Left lobe of liver (tissue), 1 donor: ENCODE data around the gene ITPK1. TPM values are rescaled to one million over a fixed set of nuclear protein-coding genes. Genes with fewer than 3 reads are reported as not detected.

Source experiments
- total RNA-seq: library from RNA; stranded (reverse); gene quantifications from one replicate; pipeline ENCODE4 v1.2.1, GENCODE V29; 2021
- donor health status: DM: no; HTN: yes; CAD: no.

Gene ITPK1
- total RNA-seq, 1 donor from 2014 or later = 61.3 TPM

Other genes with a start within 250 kb of the ITPK1 start
- 0.20 TPM for gene CHGA, start 192.8 kb downstream of the ITPK1 start, total RNA-seq
- gene MOAP1, start 69.0 kb upstream of the ITPK1 start, total RNA-seq = 10.4 TPM
- 8.1 TPM for gene LYSET, start 69.4 kb upstream of the ITPK1 start, total RNA-seq
- gene GON7, start 91.1 kb upstream of the ITPK1 start, total RNA-seq = 5.0 TPM
- gene UBR7, start 91.3 kb upstream of the ITPK1 start, total RNA-seq = 8.8 TPM
- 11.0 TPM for gene BTBD7, start 217.1 kb upstream of the ITPK1 start, total RNA-seq
- gene COX8C, start 231.3 kb upstream of the ITPK1 start, total RNA-seq = not detected